Measurements from ENCODE around the gene PIP5K1C. TPM values are rescaled to one million over a fixed set of nuclear protein-coding genes. Genes with fewer than 3 reads are reported as not detected.

PIP5K1C gene
- polyA plus RNA-seq, 1 donor (not counting 4 experiments of a cell fraction or from before 2014, with no cell fraction given), result 3.6 TPM

DNA sequence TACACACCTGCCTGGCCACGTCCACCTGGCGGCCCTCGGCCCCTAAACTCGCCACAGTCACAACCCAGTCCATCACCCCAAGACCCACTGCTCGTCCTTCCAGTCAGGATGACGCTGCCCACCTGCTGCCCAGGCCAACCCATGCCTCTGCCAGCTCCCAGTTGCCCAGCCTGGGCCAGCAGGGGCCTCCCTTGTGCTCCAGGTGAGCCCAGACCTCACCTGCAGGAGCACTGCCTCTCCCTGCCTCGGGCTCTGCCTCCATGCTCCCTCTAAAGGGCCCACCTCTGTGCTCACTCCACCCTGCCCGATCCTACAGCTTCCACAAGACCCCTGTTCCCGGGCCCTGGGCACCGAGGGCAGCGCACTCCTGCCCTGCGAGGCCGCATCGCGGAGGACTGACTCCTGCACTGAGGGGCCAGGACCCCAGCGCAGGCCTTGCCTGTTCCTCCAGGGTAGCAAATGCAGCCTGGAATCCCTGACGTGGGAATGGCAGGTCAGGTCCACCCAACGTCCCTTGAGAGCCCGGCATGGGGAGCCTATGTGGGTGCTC lies 65.7 kb downstream of the PIP5K1C start:
- dilution Hi-C loops (cut with MboI; ENCODE audit: extremely low pct_ligation_motif_present, low sequenced_read_pairs), result no loop called here
- H3K27ac ChIP-seq (ENCODE audit: control insufficient read depth, insufficient read depth, low read length), result no peak overlapping the region
- H3K9me1 ChIP-seq (ENCODE audit: control insufficient read depth, extremely low read depth, insufficient read depth, low read length), result no peaks in the 10 kb centered on the region
- H3K4me3 ChIP-seq (ENCODE audit: control insufficient read depth in 2 of 3, extremely low read depth in 1 of 3, insufficient read depth in 2 of 3, low read depth in 1 of 3, low read length in 3 of 3), result no peak overlapping the region
- H4K20me1 ChIP-seq (ENCODE audit: control insufficient read depth, extremely low read depth, insufficient read depth, low read length), result no peaks in the 10 kb centered on the region
- DNase-seq (ENCODE audit: low read depth, low spot score), result no peak
- H2AFZ ChIP-seq (ENCODE audit: control insufficient read depth, low read length), result no peak overlapping the region
- H3K36me3 ChIP-seq (ENCODE audit: control insufficient read depth in 2 of 2, extremely low read depth in 1 of 2, insufficient read depth in 2 of 2, low read length in 2 of 2), result peaks cover 0 to 9% of the 10 kb centered on the region in 2 experiments
- H3K9ac ChIP-seq (ENCODE audit: control insufficient read depth, extremely low read depth, insufficient read depth, low read length), result no peak overlapping the region
- H3K27me3 ChIP-seq (ENCODE audit: control insufficient read depth, extremely low read depth, insufficient read depth, low read length), result no peaks in the 10 kb centered on the region
- H3K79me2 ChIP-seq (ENCODE audit: control insufficient read depth, insufficient read depth, low read length), result no peaks in the 10 kb centered on the region
- H3K4me1 ChIP-seq (ENCODE audit: control insufficient read depth, extremely low read depth, insufficient read depth, low read length), result no peaks in the 10 kb centered on the region
- no peaks in the 10 kb centered on the region for H3K9me3 ChIP-seq (ENCODE audit: control insufficient read depth, low read depth, low read length)
- no peak overlapping the region for H3K4me2 ChIP-seq (ENCODE audit: control insufficient read depth, extremely low read depth, insufficient read depth, low read depth, low read length)
- TF ChIP-seq EZH2 (IDR thresholded peaks at IDR 0.05; ENCODE audit: low read length) (no peak), CTCF (optimal IDR thresholded peaks at IDR 0.05 in 1 of 3, IDR thresholded peaks at IDR 0.05 in 1 of 3, conservative IDR thresholded peaks at IDR 0.05 in 1 of 3; ENCODE audit: extremely low read depth in 1 of 3, insufficient read depth in 2 of 3, low read length in 3 of 3) (no peak)
- FAIRE-seq, result no peak

GRCh38 chr19:3633559-3633988 lies 66.7 kb downstream of the PIP5K1C start:
- no peaks in the 10 kb centered on the region for H3K27me3 ChIP-seq (ENCODE audit: control insufficient read depth, extremely low read depth, insufficient read depth, low read length)
- no peak for TF ChIP-seq EZH2 (IDR thresholded peaks at IDR 0.05; ENCODE audit: low read length)
- H3K4me3 ChIP-seq (ENCODE audit: control insufficient read depth in 2 of 3, extremely low read depth in 1 of 3, insufficient read depth in 2 of 3, low read depth in 1 of 3, low read length in 3 of 3), result no peak overlapping the region
- no peak for DNase-seq (ENCODE audit: low read depth, low spot score)
- dilution Hi-C loops (cut with MboI; ENCODE audit: extremely low pct_ligation_motif_present, low sequenced_read_pairs), result no loop called here
- no peak overlapping the region for H3K4me2 ChIP-seq (ENCODE audit: control insufficient read depth, extremely low read depth, insufficient read depth, low read depth, low read length)
- peaks cover 0 to 9% of the 10 kb centered on the region in 2 experiments for H3K36me3 ChIP-seq (ENCODE audit: control insufficient read depth in 2 of 2, extremely low read depth in 1 of 2, insufficient read depth in 2 of 2, low read length in 2 of 2)
- no peaks in the 10 kb centered on the region for H3K9me3 ChIP-seq (ENCODE audit: control insufficient read depth, low read depth, low read length)
- no peak for FAIRE-seq
- H3K4me1 ChIP-seq (ENCODE audit: control insufficient read depth, extremely low read depth, insufficient read depth, low read length), result no peaks in the 10 kb centered on the region
- H3K9ac ChIP-seq (ENCODE audit: control insufficient read depth, extremely low read depth, insufficient read depth, low read length), result no peak overlapping the region
- no peak overlapping the region for H3K27ac ChIP-seq (ENCODE audit: control insufficient read depth, insufficient read depth, low read length)
- no peaks in the 10 kb centered on the region for H3K9me1 ChIP-seq (ENCODE audit: control insufficient read depth, extremely low read depth, insufficient read depth, low read length)
- H3K79me2 ChIP-seq (ENCODE audit: control insufficient read depth, insufficient read depth, low read length), result no peaks in the 10 kb centered on the region
- no peak overlapping the region for H2AFZ ChIP-seq (ENCODE audit: control insufficient read depth, low read length)
- H4K20me1 ChIP-seq (ENCODE audit: control insufficient read depth, extremely low read depth, insufficient read depth, low read length), result no peaks in the 10 kb centered on the region

All from keratinocyte (primary cell).